Activated CD4-positive, CD25-positive, alpha-beta regulatory T cell (primary cell): ENCODE measurements around the gene EEPD1.
A peak's percentile ranks its signal among the peaks of the same experiment; 100 is the strongest.

Source experiments
- DNase-seq, 4 experiments: peaks; one replicate each; lab custom pipeline; 2025; lab: John Stamatoyannopoulos, UW

EEPD1 gene

DNA sequence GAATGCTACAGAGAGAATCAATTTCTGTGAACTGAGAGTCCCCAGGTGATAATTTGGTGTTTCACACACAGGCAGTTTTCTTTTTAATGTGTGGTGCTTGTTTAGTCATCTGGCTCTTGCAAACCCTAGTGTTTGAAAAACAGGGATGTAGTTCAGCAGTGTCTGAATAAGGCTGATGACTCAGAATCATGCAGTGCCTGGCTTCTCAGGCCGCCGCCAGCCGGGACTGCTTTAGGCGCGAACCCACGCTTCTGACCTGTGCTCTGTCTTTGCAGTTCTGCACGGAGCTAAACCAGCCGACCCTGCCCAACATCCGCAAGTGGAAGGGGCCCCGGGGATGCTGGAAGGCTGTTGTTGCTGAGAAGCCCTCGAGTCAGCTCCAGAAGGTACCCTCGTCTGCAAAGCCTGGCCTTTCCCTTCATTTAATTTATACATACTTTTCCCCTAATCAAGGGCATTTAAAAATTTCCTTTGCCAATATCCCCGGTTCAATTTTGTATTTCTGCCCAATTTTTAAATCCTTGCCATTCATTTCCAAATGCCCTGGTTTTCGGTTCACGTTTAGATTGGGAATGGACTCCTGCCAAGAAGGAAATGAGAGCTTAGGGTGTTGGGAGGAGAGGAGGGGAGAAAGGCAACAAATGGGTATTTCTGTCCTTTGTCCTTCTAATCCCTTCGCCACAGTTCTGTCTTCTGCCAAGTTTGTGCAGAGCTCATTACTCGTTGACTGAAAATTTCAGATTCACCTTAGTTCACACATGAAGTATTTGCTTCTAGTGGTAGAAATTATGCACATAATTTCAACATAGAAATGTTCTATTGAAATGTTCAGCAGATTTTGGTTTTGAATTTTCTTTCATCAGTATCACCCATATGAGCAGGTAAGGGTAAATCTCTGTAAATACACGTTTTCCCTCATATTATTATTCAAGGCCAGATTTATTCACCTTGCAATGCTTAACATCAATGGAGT is 128.1 kb downstream of the EEPD1 start:
- DNase-seq: no peak

DNA sequence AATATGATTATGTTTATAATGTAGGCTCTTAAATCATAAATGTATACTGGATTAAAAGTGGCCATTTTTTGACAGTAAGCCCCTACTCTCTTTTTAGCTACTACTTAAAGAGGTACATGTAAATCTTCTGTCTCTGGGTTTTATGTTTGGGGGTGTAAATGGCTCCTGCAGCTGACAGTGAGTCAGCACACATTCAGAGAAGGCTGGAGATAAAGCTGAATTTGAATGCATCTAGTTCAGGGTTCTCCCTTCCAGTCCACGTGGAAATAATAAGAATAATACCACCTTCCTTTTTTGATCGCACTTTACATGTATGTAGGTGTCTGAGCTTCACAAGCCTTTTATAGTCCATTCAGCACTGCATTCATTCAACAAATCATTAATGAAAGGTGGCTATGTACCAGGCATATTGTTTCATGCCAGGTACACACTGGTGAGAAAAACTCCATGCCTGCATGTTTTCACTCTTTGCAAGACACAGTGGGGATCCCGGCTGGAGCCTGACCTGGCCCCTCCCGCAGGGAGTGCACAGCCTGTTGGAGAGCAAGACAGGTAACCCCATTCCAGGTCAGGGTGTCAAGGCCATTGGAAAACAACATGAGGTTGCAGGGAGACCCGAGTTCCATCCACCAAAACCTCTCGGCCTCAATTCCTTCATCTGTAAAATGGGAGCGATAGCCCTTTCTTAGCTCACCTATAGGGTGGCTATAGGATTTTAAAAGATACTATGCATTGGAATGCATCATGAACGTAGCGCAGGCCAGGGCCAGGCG is 129.1 kb downstream of the EEPD1 start:
- no peak for DNase-seq

DNA sequence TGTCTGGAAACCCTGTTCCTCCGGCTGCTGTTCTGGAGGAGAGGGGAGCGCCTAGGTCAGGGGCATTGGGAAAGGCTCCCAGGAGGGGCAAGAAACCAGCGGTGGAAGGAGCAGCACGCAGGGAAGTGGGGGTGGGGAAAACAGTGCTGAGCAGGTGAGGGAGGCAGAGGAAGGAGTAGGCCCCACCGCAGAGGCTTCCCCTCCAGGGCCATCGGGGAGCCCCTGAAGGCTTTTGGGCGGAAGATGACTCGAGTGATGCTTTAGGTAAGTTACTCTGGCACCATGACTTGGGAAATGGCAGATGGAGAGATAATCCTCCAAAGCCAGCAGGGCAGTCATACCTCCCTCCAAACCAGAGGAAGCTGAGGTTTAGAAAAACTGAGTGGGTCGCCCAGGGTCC is 130.1 kb downstream of the EEPD1 start:
- no peak for DNase-seq

- DNase-seq: no peak
Measured at GRCh38 chr7:36283711-36284130, 130.7 kb downstream of the EEPD1 start.

DNA sequence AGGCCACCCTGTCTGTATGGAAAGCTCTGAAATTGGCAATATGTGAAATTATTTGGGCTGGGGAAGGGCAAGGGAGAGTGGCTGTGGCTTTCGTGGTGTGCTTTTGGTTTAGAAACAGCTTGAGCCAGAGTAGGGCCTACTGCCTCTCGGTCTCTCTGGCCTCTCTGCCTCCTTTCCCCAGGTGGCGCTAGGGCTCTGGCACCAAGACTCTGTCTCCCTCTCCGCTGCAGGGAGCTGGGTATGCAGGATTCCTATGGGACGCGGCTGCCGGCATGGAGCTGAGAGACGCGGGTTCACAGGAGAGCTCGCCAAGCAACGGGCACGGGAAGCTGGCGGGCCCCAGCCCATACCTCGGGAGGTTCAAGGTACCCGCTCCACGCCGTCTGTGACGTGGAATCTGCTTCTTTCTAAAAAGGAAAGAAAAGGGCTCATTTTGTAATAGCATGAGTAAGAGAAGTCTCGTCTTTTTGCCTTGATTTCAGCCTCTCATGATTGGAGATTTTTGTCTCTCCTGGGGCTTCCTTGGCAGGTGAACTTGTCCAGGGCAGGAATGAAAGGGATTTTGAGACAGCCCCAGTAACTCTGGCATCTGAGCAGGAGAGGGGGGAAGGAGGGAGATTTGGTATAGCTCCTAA is 131.5 kb downstream of the EEPD1 start:
- no peak for DNase-seq

DNA sequence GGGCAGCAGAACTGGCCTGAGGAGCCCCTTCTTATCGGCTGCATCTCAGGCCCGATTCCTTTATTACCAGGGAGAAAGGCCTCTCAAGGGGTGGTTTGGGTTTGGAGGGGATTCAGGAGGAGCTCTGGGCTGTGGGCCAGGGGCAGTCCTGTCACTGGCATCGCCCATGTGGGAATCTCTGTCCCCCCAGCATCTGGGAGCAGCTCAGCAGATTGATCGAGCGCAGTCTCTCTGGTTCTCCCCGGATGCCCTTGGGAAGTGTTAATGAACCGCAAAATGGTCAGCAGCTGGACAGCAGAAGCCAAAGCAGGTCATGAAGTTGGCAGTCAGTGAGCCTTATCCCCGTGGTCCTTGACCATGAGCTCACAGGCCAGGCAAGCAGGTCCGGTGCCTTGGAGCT is 132.2 kb downstream of the EEPD1 start:
- DNase-seq: no peak

DNA sequence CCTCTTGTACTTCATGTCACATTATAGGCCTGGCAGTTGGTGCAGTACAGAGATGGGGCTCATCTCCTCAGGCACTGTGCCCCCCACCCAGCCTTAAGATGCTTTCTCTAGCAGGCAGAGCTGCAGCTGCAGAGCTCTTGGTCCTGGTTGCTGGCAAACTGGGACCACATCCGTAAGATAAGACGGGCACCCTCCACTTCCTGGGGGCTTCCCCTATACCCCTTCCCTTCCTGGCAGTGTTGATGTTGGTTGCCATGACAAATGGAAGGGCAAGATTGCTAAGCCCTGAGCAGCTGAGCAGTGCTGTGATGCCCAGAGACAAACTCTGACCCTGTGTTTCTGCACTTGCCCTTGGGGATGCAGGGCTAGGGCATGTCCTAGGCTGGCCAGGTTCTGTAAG is 133.2 kb downstream of the EEPD1 start:
- DNase-seq: no peak

- no peak for DNase-seq
Measured at GRCh38 chr7:36286688-36287087, 133.6 kb downstream of the EEPD1 start.

DNA sequence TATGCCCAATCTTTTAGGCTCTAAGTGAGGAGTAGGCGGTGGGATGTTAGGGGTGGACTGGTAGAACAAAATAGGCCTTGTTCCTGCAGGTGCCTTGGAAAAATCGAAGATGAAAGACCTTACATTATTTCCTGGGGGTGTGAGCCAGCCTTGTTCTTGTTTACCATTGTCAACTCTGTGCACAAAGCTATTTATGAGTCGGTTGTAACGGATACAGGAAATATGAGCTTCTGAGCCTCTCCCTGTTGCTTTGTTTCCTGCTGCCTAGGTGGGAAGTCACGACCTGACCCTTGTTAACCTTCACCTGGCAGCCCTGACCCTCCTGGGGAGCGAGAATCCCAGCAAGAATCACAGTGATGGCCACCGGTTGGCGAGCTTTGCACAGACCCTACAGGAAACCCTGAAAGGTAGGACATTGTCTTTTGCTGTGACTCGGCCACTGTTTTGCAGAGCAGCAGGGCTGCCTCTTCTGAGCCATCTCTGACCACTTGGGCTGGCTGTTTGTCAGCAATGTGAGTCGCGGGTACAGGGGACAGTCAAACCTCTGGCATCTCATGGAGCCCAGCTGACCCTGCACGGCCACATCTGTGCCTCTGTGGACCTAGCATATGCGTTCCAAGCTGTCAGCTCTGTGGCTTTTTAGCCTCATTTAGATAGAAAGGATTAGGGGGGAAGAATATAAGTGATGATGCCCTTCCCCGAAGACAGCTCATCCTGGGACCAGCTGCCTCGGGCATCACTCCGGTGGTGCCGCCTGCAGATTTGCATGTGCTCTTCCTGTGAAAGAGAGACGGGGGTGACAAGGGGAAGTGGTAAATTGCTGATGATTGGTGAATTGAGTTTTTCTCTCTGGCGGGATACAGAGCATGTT is 134.6 kb downstream of the EEPD1 start:
- DNase-seq: no peak

DNA sequence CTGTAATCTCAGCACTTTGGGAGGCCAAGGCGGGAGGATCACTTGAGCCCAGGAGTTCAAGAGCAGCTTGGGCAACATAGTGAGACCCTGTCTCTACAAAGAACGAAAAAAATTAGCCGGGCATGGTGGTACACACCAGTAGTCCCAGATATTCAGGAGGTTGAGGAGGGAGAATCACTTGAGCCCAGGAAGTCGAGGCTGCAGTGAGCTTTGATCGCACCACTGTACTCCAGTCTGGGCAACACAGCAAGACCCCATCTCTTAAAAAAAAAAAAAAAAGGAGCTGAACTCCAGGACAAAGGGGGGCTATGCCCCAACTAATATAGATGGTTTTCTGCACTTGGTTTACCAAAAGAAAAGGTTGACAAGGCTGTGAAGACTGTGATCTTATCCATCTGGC is 135.4 kb downstream of the EEPD1 start:
- no peak for DNase-seq

DNA sequence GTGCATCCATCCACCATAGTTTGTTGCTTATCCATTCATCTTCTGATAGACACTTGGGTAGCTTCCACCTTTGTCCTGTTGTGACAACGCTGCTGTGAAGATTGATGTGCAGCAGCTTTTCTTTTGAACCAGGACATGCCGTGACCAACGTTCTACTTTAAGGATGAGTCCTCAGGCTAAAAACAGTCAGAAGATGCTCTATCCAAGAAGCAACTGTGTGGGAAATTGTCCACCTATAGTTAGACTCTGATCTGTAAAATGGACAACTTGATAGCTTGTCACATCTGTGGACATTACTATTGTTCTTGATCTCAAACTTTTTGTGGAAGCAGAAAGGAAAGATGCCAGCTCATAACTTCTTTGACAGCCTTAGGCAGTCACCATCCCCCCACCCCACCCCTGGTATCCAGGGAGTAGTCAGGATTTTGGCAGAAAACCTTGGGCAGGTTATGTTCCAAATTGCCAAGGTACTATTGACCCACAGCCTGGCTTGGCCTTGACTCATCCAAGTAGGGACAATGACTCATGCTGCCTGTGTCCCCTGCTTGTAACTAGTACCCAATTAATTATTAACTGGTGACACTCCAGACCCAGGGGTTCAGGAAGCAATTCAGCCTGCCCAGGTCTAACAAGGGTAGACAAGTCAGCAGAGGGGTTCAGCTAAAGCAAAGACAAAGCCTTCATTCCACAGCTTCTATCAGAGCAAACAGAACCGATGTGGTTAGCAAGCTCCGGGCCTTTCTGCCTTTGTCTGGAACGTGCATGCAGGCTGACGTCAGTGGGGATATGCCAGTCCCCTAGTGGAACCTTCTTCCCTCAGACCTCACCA is 137.0 kb downstream of the EEPD1 start:
- no peak for DNase-seq

- DNase-seq: peak; percentile 35 to 65 (median 48)
Measured at GRCh38 chr7:36291387-36292316, 138.6 kb downstream of the EEPD1 start.

DNA sequence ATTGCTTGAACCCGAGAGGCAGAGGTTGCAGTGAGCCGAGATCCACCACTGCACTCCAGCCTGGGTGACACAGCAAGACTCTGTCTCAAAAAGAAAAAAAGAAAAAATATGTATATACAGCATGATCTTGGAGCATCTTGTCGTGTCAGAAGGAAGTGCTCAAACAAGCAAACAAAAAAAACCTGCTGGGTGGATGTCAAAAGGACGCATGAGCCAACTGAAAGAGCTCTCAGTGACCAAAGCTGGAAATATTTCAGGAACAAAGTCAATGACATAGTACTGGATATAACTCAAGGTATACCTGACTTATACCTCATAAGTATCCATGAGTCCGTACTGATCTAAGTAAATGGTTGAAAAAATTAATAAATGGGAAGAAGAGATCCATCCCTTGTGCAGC is 142.0 kb downstream of the EEPD1 start:
- DNase-seq: no peak

- no peak for DNase-seq
Measured at GRCh38 chr7:36296284-36296683, 143.2 kb downstream of the EEPD1 start.

GRCh38 chr7:36297364-36298009 is 144.4 kb downstream of the EEPD1 start:
- no peak for DNase-seq

DNA sequence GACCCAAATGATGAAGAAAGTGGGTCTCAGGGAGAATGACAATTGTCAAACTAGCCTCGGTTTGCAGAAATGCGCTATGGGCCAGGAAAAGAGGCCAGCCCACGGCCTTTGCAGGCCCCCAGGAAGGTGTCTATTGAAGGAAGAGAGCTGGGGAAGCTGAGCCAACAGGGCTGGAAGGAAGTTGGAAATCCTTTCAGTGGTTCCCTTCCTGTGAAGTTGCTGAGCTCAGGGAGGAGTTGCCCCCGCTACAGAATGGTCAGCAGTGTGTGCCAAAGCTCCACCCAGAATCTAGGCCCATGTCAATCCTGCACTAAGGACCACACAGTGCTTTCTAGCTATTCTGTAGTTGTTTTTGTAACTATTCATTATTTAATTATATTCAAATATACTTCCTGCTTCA is 145.1 kb downstream of the EEPD1 start:
- no peak for DNase-seq

- no peak for DNase-seq
Measured at GRCh38 chr7:36299223-36299774, 146.2 kb downstream of the EEPD1 start.

- DNase-seq: no peak
Measured at GRCh38 chr7:36299823-36300341, 146.8 kb downstream of the EEPD1 start.
